Subcutaneous preadipocyte (primary cell): Measurements from ENCODE around the gene ZNF394. TPM values are rescaled to one million over a fixed set of nuclear protein-coding genes. Genes with fewer than 3 reads are reported as not detected.

Source experiments
- total RNA-seq: library from RNA; depleted of rRNA; stranded (reverse); fragments of >200 nt; gene quantifications from 2 replicates; pipeline ENCODE4 v1.2.3, GENCODE V29; 2012

The ZNF394 gene
- 19.5 and 27.2 TPM in 2 replicates for total RNA-seq

GRCh38 chr7:99499721-99500636, at the start of gene ZNF394:
ZNF394 (minus strand) TSS chr7:99500281; CDS start chr7:99500093, 188 bp downstream.

GRCh38 chr7:99504603-99505323, 4.7 kb upstream of the ZNF394 start, which contains the start of gene ZKSCAN5:
ZKSCAN5 (plus strand) TSS chr7:99504662; CDS start chr7:99506045, 1,383 bp downstream.

GRCh38 chr7:99472561-99473314, 27.3 kb downstream of the ZNF394 start, which contains the start of gene ZNF789:
ZNF789 (plus strand) TSS chr7:99472890; CDS start chr7:99476457, 3,567 bp downstream.

Other genes with a start within 250 kb of the ZNF394 start
- not detected in 2 replicates for gene MYH16, start 227.4 kb downstream of the ZNF394 start, total RNA-seq
- 248 and 279 TPM in 2 replicates for gene ARPC1A, start 174.4 kb downstream of the ZNF394 start, total RNA-seq
- gene ARPC1B, start 125.6 kb downstream of the ZNF394 start, total RNA-seq, result 311 and 344 TPM in 2 replicates
- gene PDAP1, start 91.7 kb downstream of the ZNF394 start, total RNA-seq, result 39.7 and 40.3 TPM in 2 replicates
- gene BUD31, start 91.3 kb downstream of the ZNF394 start, total RNA-seq, result 78.8 and 101 TPM in 2 replicates
- 7.0 and 8.6 TPM in 2 replicates for gene PTCD1, start 61.5 kb downstream of the ZNF394 start, total RNA-seq
- 31.6 and 46.7 TPM in 2 replicates for gene CPSF4, start 61.3 kb downstream of the ZNF394 start, total RNA-seq
- 325 and 566 TPM in 2 replicates for gene ATP5MF, start 34.1 kb downstream of the ZNF394 start, total RNA-seq
- gene ZNF789, start 27.4 kb downstream of the ZNF394 start, total RNA-seq, result 6.6 and 6.8 TPM in 2 replicates
- 8.8 and 13.1 TPM in 2 replicates for gene ZKSCAN5, start 4.4 kb upstream of the ZNF394 start, total RNA-seq
- 6.6 and 7.2 TPM in 2 replicates for gene FAM200A, start 51.8 kb upstream of the ZNF394 start, total RNA-seq
- 55.5 and 71.0 TPM in 2 replicates for gene ZNF655, start 58.4 kb upstream of the ZNF394 start, total RNA-seq
- gene TMEM225B, start 98.0 kb upstream of the ZNF394 start, total RNA-seq, result 0.39 and 0.73 TPM in 2 replicates
- 8.8 and 9.2 TPM in 2 replicates for gene ZSCAN25, start 116.7 kb upstream of the ZNF394 start, total RNA-seq
- gene CYP3A5, start 179.7 kb upstream of the ZNF394 start, total RNA-seq, result 2.0 and 4.0 TPM in 2 replicates
- gene CYP3A7, start 234.9 kb upstream of the ZNF394 start, total RNA-seq, result not detected in 2 replicates